Measurements from ENCODE around the gene AATF. TPM values are rescaled to one million over a fixed set of nuclear protein-coding genes. Genes with fewer than 3 reads are reported as not detected.

Gene AATF
- total RNA-seq, 2 experiments from 2014 or later = 58.9 to 69.8 TPM

GRCh38 chr17:36946726-36947091 lies 2.0 kb upstream of the AATF start:
- no peak overlapping the region for H3K4me3 Mint-ChIP-seq
- H3K27me3 Mint-ChIP-seq (ENCODE audit: low read depth) = peaks cover 38% of the 10 kb centered on the region
- CTCF ChIA-PET = interaction anchor here (1.0 kb wide), 1 partner anchor 25 kb away, joined by 3 read pairs; no protein-coding TSS in a partner anchor
- DNase-seq = no peak
- intact Hi-C loops (cut with micrococcal nuclease) = loop anchor here (10.0 kb wide), 1 partner anchor 402 kb away; the partner anchor contains the start of gene GGNBP2
- peaks cover 14% of the 10 kb centered on the region for H3K36me3 Mint-ChIP-seq (ENCODE audit: low read depth)
- no peak overlapping the region for H3K27ac Mint-ChIP-seq
- peaks cover 35% of the 10 kb centered on the region for H3K4me1 Mint-ChIP-seq (ENCODE audit: low read depth)
- H3K9me3 Mint-ChIP-seq = no peaks in the 10 kb centered on the region

GRCh38 chr17:36947922-36948716 lies 635 bp upstream of the AATF start:
- no peaks in the 10 kb centered on the region for H3K9me3 Mint-ChIP-seq
- H3K27ac Mint-ChIP-seq = peak overlapping the region; percentile 87
- intact Hi-C loops (cut with micrococcal nuclease) = loop anchor here (1.0 to 10.0 kb wide), 5 partner anchors 27 to 403 kb away; partner anchors contain the start of gene GGNBP2
- DNase-seq = no peak
- H3K4me1 Mint-ChIP-seq (ENCODE audit: low read depth) = peaks cover 43% of the 10 kb centered on the region
- CTCF ChIA-PET = interaction anchor here (1.0 to 1.7 kb wide), 2 partner anchors 27 to 28 kb away, joined by 3 to 7 read pairs; no protein-coding TSS in a partner anchor
- H3K36me3 Mint-ChIP-seq (ENCODE audit: low read depth) = peaks cover 25% of the 10 kb centered on the region
- peak overlapping the region; percentile 93 for H3K4me3 Mint-ChIP-seq
- peaks cover 36% of the 10 kb centered on the region for H3K27me3 Mint-ChIP-seq (ENCODE audit: low read depth)

DNA sequence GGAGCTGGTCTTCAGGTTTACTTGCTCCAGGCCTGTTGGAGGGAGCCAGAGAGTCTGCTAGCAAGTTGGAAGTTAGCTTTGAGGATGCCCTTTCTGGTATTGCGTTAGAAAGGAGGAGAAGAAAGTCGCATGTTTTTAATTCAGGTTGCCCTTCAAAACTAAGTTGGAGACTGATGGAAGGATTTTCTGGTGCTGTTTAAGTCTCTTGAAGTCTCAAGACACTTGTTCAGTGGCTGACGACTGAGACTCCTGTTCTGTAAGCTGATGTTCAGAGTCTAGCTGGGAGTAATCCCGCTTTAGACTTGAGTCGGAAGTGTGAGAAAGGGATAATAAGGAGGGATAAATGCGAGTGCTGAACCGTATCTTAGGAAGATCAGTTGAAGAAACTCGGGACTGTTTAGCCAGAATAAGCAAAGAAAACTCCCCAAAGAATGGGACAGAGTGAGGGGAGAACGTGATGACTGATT lies 740 bp downstream of the AATF start:
- CTCF ChIA-PET = interaction anchor here (1.7 kb wide), 1 partner anchor 27 kb away, joined by 7 read pairs; no protein-coding TSS in a partner anchor
- intact Hi-C loops (cut with micrococcal nuclease) = loop anchor here (2.0 to 10.0 kb wide), 3 partner anchors 29 to 405 kb away; partner anchors contain the start of gene GGNBP2
- no peaks in the 10 kb centered on the region for H3K9me3 Mint-ChIP-seq
- peak overlapping the region; percentile 93 for H3K4me3 Mint-ChIP-seq
- peak overlapping the region; percentile 73 for H3K27ac Mint-ChIP-seq
- peaks cover 37% of the 10 kb centered on the region for H3K36me3 Mint-ChIP-seq (ENCODE audit: low read depth)
- peaks cover 25% of the 10 kb centered on the region for H3K27me3 Mint-ChIP-seq (ENCODE audit: low read depth)
- no peak for DNase-seq
- peaks cover 39% of the 10 kb centered on the region for H3K4me1 Mint-ChIP-seq (ENCODE audit: low read depth)

DNA sequence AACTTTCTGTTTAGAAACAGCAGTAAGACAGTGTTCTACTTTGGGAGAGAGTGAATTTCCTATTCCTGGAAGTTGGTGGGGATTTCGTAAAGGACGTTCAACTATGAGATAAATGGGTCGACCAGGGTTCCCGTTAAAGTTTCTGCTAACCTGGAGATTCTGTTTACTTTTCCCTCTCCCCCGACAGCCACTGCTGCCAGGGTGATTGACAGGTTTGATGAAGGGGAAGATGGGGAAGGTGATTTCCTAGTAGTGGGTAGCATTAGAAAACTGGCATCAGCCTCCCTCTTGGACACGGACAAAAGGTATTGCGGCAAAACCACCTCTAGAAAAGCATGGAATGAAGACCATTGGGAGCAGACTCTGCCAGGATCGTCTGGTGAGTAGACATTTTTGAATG lies 1.3 kb downstream of the AATF start:
- H3K27ac Mint-ChIP-seq = no peak overlapping the region
- intact Hi-C loops (cut with micrococcal nuclease) = no loop called here
- H3K4me1 Mint-ChIP-seq (ENCODE audit: low read depth) = peaks cover 39% of the 10 kb centered on the region
- H3K4me3 Mint-ChIP-seq = peak overlapping the region; percentile 93
- H3K36me3 Mint-ChIP-seq (ENCODE audit: low read depth) = peaks cover 40% of the 10 kb centered on the region
- DNase-seq = no peak
- CTCF ChIA-PET = interaction anchor here (1.7 kb wide), 1 partner anchor 26 kb away, joined by 7 read pairs; no protein-coding TSS in a partner anchor
- H3K9me3 Mint-ChIP-seq = no peaks in the 10 kb centered on the region
- H3K27me3 Mint-ChIP-seq (ENCODE audit: low read depth) = peaks cover 20% of the 10 kb centered on the region

DNA sequence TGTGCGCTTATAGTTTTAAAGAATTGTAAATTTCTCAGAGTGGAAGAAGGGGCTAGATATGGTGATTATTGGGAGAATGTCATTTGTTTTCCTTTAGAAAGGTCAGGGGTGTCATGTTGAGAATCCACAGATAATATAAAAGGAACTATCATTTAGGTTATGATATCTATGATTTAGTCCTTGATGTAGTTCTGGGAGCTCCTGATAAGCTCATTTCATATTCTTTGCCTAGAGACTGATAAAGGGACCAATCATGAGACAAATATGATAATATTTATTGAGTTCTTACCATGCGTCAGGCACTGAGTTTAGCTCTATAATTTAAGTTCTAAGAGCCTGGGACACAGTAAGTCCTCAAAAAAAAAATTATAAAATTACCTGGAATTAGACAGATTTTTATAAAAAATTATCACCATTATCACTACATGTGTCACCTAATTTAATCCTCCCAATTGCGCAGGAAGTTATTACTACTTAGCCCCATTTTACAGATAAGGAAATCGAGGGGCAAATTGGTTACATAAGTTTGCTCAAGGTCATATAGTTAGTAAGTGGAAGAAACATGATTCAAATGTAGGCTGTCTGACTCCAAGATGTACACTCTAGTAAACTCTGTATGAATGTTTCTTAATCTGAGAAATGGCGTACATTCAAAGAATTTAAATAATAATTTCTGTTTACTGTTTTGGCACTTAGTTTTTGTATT lies 2.5 kb downstream of the AATF start:
- Mint-ChIP-seq H3K4me1 (ENCODE audit: low read depth) (peaks cover 39% of the 10 kb centered on the region), H3K4me3 (no peak overlapping the region), H3K27ac (no peak overlapping the region), H3K9me3 (no peaks in the 10 kb centered on the region), H3K27me3 (ENCODE audit: low read depth) (peaks cover 10% of the 10 kb centered on the region), H3K36me3 (ENCODE audit: low read depth) (peaks cover 51% of the 10 kb centered on the region)
- no peak for DNase-seq
- intact Hi-C loops (cut with micrococcal nuclease) = no loop called here
- CTCF ChIA-PET = interaction anchor here (0.8 kb wide), 1 partner anchor 96 kb away, joined by 3 read pairs; no protein-coding TSS in a partner anchor

DNA sequence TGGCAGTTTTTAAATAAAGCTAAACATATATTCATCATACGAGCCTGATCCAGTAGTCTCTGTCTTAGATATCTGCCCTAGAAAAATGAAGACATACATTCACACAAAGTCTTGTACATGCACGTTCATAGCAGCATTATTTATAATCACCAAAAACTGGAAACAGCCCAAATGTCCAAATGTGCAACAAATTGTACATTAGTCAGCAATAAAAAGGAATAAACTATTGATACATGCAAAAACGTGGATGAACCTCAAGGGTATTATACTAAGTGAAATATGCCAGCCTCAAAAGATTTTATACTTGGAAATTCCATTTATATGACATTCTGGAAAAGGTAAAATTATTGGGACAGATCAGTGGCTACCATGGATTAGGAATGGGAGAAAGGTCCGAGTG lies 22.8 kb downstream of the AATF start:
- DNase-seq = no peak
- Mint-ChIP-seq H3K9me3 (no peaks in the 10 kb centered on the region), H3K36me3 (ENCODE audit: low read depth) (peaks cover 26% of the 10 kb centered on the region), H3K27me3 (ENCODE audit: low read depth) (no peaks in the 10 kb centered on the region), H3K4me1 (ENCODE audit: low read depth) (peaks cover 55% of the 10 kb centered on the region), H3K27ac (no peak overlapping the region), H3K4me3 (no peak overlapping the region)
- CTCF ChIA-PET = interaction anchor here (0.8 kb wide), 1 partner anchor 10 kb away, joined by 3 read pairs; no protein-coding TSS in a partner anchor
- intact Hi-C loops (cut with micrococcal nuclease) = no loop called here

GRCh38 chr17:36972186-36972700 lies 23.5 kb downstream of the AATF start:
- H3K27me3 Mint-ChIP-seq (ENCODE audit: low read depth) = no peaks in the 10 kb centered on the region

GRCh38 chr17:36972905-36973304 lies 24.2 kb downstream of the AATF start:
- Mint-ChIP-seq H3K27ac (no peak overlapping the region), H3K4me1 (ENCODE audit: low read depth) (peaks cover 57% of the 10 kb centered on the region), H3K36me3 (ENCODE audit: low read depth) (peaks cover 17% of the 10 kb centered on the region), H3K4me3 (no peak overlapping the region), H3K27me3 (ENCODE audit: low read depth) (no peaks in the 10 kb centered on the region), H3K9me3 (no peaks in the 10 kb centered on the region)
- DNase-seq = no peak
- intact Hi-C loops (cut with micrococcal nuclease) = no loop called here
- CTCF ChIA-PET = interaction anchor here (0.6 kb wide), 1 partner anchor 230 kb away, joined by 3 read pairs; no protein-coding TSS in a partner anchor

More at GRCh38 chr17:36972186-36972700, 23.5 kb downstream of the AATF start:
- Mint-ChIP-seq H3K4me3 (no peak overlapping the region), H3K4me1 (ENCODE audit: low read depth) (peaks cover 57% of the 10 kb centered on the region), H3K36me3 (ENCODE audit: low read depth) (peaks cover 21% of the 10 kb centered on the region), H3K9me3 (no peaks in the 10 kb centered on the region), H3K27ac (no peak overlapping the region)
- DNase-seq = no peak
- intact Hi-C loops (cut with micrococcal nuclease) = no loop called here
- CTCF ChIA-PET = interaction anchor here (0.6 kb wide), 1 partner anchor 230 kb away, joined by 3 read pairs; no protein-coding TSS in a partner anchor

DNA sequence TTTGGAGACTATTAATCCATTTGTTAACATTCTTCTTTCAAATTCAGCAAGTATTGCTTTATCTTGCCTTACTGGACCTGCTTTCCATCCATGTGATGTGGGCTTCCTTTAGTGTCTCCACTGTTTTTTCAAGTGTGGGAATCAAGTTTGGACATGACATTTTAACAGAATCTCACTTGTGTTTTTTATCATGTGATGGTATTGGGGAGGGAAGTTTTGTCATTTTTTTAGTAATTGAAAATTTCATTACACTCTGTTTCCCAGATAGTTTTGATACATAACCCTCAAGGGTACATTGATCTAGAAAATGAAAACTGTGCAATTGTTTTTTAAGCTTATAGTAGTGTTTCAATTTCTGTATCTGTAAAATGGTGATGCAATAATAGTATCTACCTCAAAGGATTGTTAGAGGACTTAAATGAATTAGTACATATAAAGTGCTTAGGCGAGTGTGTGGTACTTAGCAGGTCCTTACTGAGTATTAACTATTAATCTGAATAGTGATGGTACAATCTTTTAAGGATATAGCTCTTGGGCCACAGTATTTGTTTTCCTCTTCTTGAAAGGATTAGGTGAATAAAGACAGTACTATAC lies 27.3 kb downstream of the AATF start:
- H3K27ac Mint-ChIP-seq = no peak overlapping the region
- CTCF ChIA-PET = interaction anchor here (0.6 to 2.0 kb wide), 4 partner anchors 27 to 101 kb away, joined by 3 to 7 read pairs (median 4); partner anchors contain the start of gene AATF
- no peaks in the 10 kb centered on the region for H3K27me3 Mint-ChIP-seq (ENCODE audit: low read depth)
- H3K4me1 Mint-ChIP-seq (ENCODE audit: low read depth) = peaks cover 58% of the 10 kb centered on the region
- peaks cover 4% of the 10 kb centered on the region for H3K36me3 Mint-ChIP-seq (ENCODE audit: low read depth)
- no peak for DNase-seq
- H3K9me3 Mint-ChIP-seq = no peaks in the 10 kb centered on the region
- intact Hi-C loops (cut with micrococcal nuclease) = no loop called here
- H3K4me3 Mint-ChIP-seq = no peak overlapping the region

DNA sequence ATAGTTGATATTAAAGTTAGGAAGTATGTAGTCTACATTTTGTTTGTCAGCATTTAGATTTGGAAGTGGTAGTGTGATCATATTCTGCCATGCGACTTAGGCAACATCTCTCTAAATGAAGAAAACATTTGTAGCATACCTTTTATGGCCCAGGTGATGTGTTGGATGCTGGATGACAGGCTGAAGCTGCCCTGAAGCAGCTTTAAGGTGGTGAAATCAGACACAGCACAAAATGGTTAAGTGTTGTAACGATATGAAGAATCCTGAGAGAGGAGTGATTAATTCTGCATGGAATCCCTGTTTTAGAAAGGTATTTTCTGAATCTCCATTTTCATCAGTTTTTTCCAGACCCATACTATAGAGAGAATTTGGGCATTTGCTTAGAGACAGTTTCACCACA lies 28.3 kb downstream of the AATF start:
- Mint-ChIP-seq H3K4me3 (no peak overlapping the region), H3K36me3 (ENCODE audit: low read depth) (peaks cover 13% of the 10 kb centered on the region), H3K27me3 (ENCODE audit: low read depth) (no peaks in the 10 kb centered on the region), H3K9me3 (no peaks in the 10 kb centered on the region), H3K4me1 (ENCODE audit: low read depth) (peaks cover 51% of the 10 kb centered on the region), H3K27ac (no peak overlapping the region)
- intact Hi-C loops (cut with micrococcal nuclease) = no loop called here
- CTCF ChIA-PET = interaction anchor here (1.8 to 2.0 kb wide), 2 partner anchors 28 to 70 kb away, joined by 6 to 7 read pairs; partner anchors contain the start of gene AATF
- no peak for DNase-seq

DNA sequence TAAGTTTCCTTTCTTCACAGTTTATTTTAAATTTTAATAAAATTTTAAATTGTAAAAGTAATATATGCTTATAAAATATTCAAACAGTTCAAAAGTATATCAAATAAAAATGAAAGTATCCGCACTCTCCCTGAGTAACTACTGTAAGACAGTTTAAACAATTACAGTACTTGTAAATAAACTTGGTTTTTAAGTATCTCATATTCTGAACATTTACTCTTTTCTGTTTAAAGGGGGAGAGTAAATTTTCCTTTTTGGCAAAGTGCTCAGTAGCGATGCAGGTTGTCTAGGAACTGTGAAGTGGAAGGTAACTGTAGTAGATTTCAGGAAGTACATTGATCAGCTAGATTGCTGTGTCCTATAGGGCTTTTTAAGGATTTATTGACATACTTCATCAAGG lies 28.8 kb downstream of the AATF start:
- intact Hi-C loops (cut with micrococcal nuclease) = no loop called here
- no peaks in the 10 kb centered on the region for H3K9me3 Mint-ChIP-seq
- H3K27me3 Mint-ChIP-seq (ENCODE audit: low read depth) = no peaks in the 10 kb centered on the region
- no peak for DNase-seq
- no peak overlapping the region for H3K27ac Mint-ChIP-seq
- CTCF ChIA-PET = no interaction called here
- H3K36me3 Mint-ChIP-seq (ENCODE audit: low read depth) = peaks cover 15% of the 10 kb centered on the region
- H3K4me3 Mint-ChIP-seq = no peak overlapping the region
- peaks cover 46% of the 10 kb centered on the region for H3K4me1 Mint-ChIP-seq (ENCODE audit: low read depth)
